ENCODE results near the gene ERICH2.

The ERICH2 gene

GRCh38 chr2:170845343-170845742, 75.2 kb downstream of the ERICH2 start:
- Histone ChIP-seq H3K27me3 (ENCODE audit: insufficient read depth, poor library complexity, severe bottlenecking) (no peaks in the 10 kb centered on the region), H3K4me3 (replicated peaks; ENCODE audit: insufficient read depth, low read length) (no peak overlapping the region), H3K27ac (replicated peaks) (no peak overlapping the region)
- TF ChIP-seq SPI1 (IDR thresholded peaks at IDR 0.05; ENCODE audit: borderline replicate concordance, low read depth) (no peak), CTCF (IDR thresholded peaks at IDR 0.05; ENCODE audit: insufficient read depth, low read length) (no peak), REST (IDR thresholded peaks at IDR 0.05; ENCODE audit: insufficient replicate concordance, low read depth) (no peak), POLR2AphosphoS5 (IDR thresholded peaks at IDR 0.05; ENCODE audit: low read depth) (no peak), GABPA (IDR thresholded peaks at IDR 0.05; ENCODE audit: low read depth) (no peak)
- no peak for DNase-seq (ENCODE audit: low read depth in 1 of 2, low spot score in 1 of 2)

- DNase-seq (ENCODE audit: low read depth in 1 of 2, low spot score in 1 of 2) = no peak
- no peaks in the 10 kb centered on the region for H3K27me3 ChIP-seq (ENCODE audit: insufficient read depth, poor library complexity, severe bottlenecking)
- H3K4me3 ChIP-seq (replicated peaks; ENCODE audit: insufficient read depth, low read length) = no peak overlapping the region
- TF ChIP-seq CTCF (IDR thresholded peaks at IDR 0.05; ENCODE audit: insufficient read depth, low read length) (no peak), POLR2AphosphoS5 (IDR thresholded peaks at IDR 0.05; ENCODE audit: low read depth) (no peak), SPI1 (IDR thresholded peaks at IDR 0.05; ENCODE audit: borderline replicate concordance, low read depth) (no peak), GABPA (IDR thresholded peaks at IDR 0.05; ENCODE audit: low read depth) (no peak), REST (IDR thresholded peaks at IDR 0.05; ENCODE audit: insufficient replicate concordance, low read depth) (no peak)
- H3K27ac ChIP-seq (replicated peaks) = no peak overlapping the region
Measured at GRCh38 chr2:170846314-170846713, 76.1 kb downstream of the ERICH2 start.

- TF ChIP-seq GABPA (IDR thresholded peaks at IDR 0.05; ENCODE audit: low read depth) (no peak), POLR2AphosphoS5 (IDR thresholded peaks at IDR 0.05; ENCODE audit: low read depth) (no peak), SPI1 (IDR thresholded peaks at IDR 0.05; ENCODE audit: borderline replicate concordance, low read depth) (no peak), CTCF (IDR thresholded peaks at IDR 0.05; ENCODE audit: insufficient read depth, low read length) (no peak)
- no peak overlapping the region for H3K27ac ChIP-seq (replicated peaks)
- DNase-seq (ENCODE audit: low read depth in 1 of 2, low spot score in 1 of 2) = no peak
- no peaks in the 10 kb centered on the region for H3K27me3 ChIP-seq (ENCODE audit: insufficient read depth, poor library complexity, severe bottlenecking)
- H3K4me3 ChIP-seq (replicated peaks; ENCODE audit: insufficient read depth, low read length) = no peak overlapping the region
Measured at GRCh38 chr2:170847716-170848115, 77.5 kb downstream of the ERICH2 start.
